Neural progenitor cell (in vitro differentiated cells): Measurements from ENCODE around the gene C11orf71. TPM values are rescaled to one million over a fixed set of nuclear protein-coding genes. Genes with fewer than 3 reads are reported as not detected.

ENCODE experiments used
- DNase-seq: peaks from one replicate; pipeline ENCODE4 v3.0.0-alpha.2; 2016; ENCODE audit warnings: low spot score
- H2AFZ ChIP-seq: fragments of 200-600 bp; sonication (generic); replicated peaks from 2 replicates; pipeline ENCODE4 v1.6.1; 2016; ENCODE audit warnings: antibody characterized with exemption
- H3F3A ChIP-seq: fragments of 200-600 bp; sonication (generic); 2 replicates; pipeline ENCODE4 v1.6.1; 2016; ENCODE audit warnings: antibody characterized with exemption, low read depth
- H3K27ac ChIP-seq: fragments of 200-600 bp; sonication (generic); 2 replicates; pipeline ENCODE4 v1.5.1; 2016; ENCODE audit warnings: mild to moderate bottlenecking
- H3K27me3 ChIP-seq: fragments of 200-600 bp; sonication (generic); 2 replicates; pipeline ENCODE4 v1.6.1; 2016; ENCODE audit warnings: mild to moderate bottlenecking, moderate library complexity
- H3K36me3 ChIP-seq: fragments of 200-600 bp; sonication (generic); 2 replicates; pipeline ENCODE4 v1.5.1; 2016
- H3K4me1 ChIP-seq: fragments of 200-600 bp; sonication (generic); 2 replicates; pipeline ENCODE4 v1.6.1; 2016; ENCODE audit warnings: mixed run types
- H3K4me2 ChIP-seq: fragments of 200-600 bp; sonication (generic); 2 replicates; pipeline ENCODE4 v1.6.1; 2016
- H3K4me3 ChIP-seq: fragments of 200-600 bp; sonication (generic); 2 replicates; pipeline ENCODE4 v1.5.1; 2016
- H3K79me2 ChIP-seq: fragments of 200-600 bp; sonication (generic); 2 replicates; pipeline ENCODE4 v1.6.1; 2016; ENCODE audit warnings: low read depth
- H3K9ac ChIP-seq: fragments of 200-600 bp; sonication (generic); 2 replicates; pipeline ENCODE4 v1.6.1; 2016
- H3K9me3 ChIP-seq: fragments of 200-600 bp; sonication (generic); 2 replicates; pipeline ENCODE4 v1.5.1; 2016; ENCODE audit warnings: low read depth
- H4K20me1 ChIP-seq: fragments of 200-600 bp; sonication (generic); 2 replicates; pipeline ENCODE4 v1.6.1; 2016; ENCODE audit warnings: low read depth
- H3K27ac Mint-ChIP-seq: 3 replicates; pipeline ENCODE4 v1.8.0; 2021; ENCODE audit warnings: mixed read lengths
- H3K27me3 Mint-ChIP-seq: 2 replicates; pipeline ENCODE4 v1.8.0; 2022; ENCODE audit warnings: low read depth, mild to moderate bottlenecking, inconsistent platforms, moderate library complexity, mixed read lengths; ENCODE audit not compliant: insufficient read depth
- H3K36me3 Mint-ChIP-seq: 3 replicates; pipeline ENCODE4 v1.8.0; 2021; ENCODE audit warnings: mixed read lengths
- H3K4me1 Mint-ChIP-seq: 3 replicates; pipeline ENCODE4 v1.8.0; 2021; ENCODE audit warnings: mixed read lengths
- H3K4me3 Mint-ChIP-seq: 3 replicates; pipeline ENCODE4 v1.8.0; 2021; ENCODE audit warnings: mild to moderate bottlenecking, moderate library complexity, mixed read lengths
- H3K9me3 Mint-ChIP-seq: 3 replicates; pipeline ENCODE4 v1.8.0; 2020; ENCODE audit warnings: mixed read lengths
- CTCF ChIP-seq: fragments of 200-600 bp; sonication (generic); IDR thresholded peaks from 2 replicates; pipeline ENCODE4 v1.5.1; 2017; ENCODE audit warnings: antibody characterized with exemption, mild to moderate bottlenecking
- EZH2 ChIP-seq: fragments of 200-600 bp; sonication (generic); IDR thresholded peaks from 2 replicates; pipeline ENCODE4 v1.6.1; 2017; ENCODE audit warnings: antibody characterized with exemption, mild to moderate bottlenecking, moderate library complexity
- EZH2phosphoT487 ChIP-seq: fragments of 200-600 bp; sonication (generic); IDR thresholded peaks from 2 replicates; pipeline ENCODE4 v1.6.1; 2017; ENCODE audit warnings: antibody characterized with exemption
- total RNA-seq: library from RNA; depleted of rRNA; stranded (reverse); fragments of >200 nt; gene quantifications from 2 replicates; pipeline ENCODE4 v1.2.3, GENCODE V29; 2015; ENCODE audit warnings: low replicate concordance

C11orf71 gene
- total RNA-seq, 1 donor from 2014 or later, result 6.8 TPM

DNA sequence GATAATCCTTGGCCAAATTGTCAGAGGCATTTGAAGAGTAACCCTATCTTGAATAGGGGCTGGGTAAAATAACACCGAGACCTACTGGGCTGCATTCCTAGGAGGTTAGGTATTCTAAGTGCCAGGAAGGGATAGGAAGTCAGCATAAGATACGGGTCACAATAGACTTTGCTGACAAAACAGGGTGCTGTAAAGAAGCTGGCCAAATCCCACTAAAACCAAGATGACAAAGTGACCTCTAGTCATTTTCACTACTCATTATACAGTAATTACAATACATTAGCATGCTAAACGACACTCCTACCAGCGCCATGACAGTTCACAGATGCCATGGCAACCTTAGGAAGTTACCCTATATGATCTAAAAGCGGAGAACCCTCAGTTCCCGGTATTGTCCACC lies 38.0 kb upstream of the C11orf71 start:
- DNase-seq, result peak; percentile 9
- Histone ChIP-seq H2AFZ (peak overlapping the region; percentile 97), H3K9me3 (no peaks in the 10 kb centered on the region), H3F3A (no peaks in the 10 kb centered on the region), H3K27ac (no peak overlapping the region), H3K27me3 (no peaks in the 10 kb centered on the region), H3K9ac (no peak overlapping the region), H3K36me3 (no peaks in the 10 kb centered on the region), H4K20me1 (no peaks in the 10 kb centered on the region), H3K4me3 (peak overlapping the region; percentile 98), H3K4me1 (peaks cover 18% of the 10 kb centered on the region), H3K79me2 (peaks cover 40% of the 10 kb centered on the region), H3K4me2 (peak overlapping the region; percentile 85)
- Mint-ChIP-seq H3K4me1 (peaks cover 16% of the 10 kb centered on the region), H3K9me3 (no peaks in the 10 kb centered on the region), H3K4me3 (peak overlapping the region; percentile 96), H3K36me3 (no peaks in the 10 kb centered on the region), H3K27ac (no peak overlapping the region), H3K27me3 (peaks cover 2% of the 10 kb centered on the region)
- TF ChIP-seq EZH2phosphoT487 (no peak), EZH2 (no peak), CTCF (no peak)

DNA sequence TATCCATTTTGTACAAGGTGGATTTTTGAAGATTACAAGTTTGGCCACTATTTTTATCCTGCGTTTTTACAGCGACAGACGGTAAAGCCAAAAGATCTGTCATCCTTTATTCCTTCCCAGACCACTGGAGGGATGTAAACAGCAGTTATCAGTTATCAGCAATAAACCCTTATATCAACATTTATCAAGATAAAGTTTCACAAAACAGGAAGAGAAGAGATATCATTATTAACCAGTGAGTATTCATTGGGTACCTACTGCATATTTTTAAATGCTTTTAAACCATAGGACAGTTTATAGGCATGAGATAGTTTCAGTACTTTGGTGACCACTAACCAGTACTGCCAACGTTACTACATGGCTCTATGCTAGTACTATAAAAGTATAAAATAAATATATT lies 33.1 kb upstream of the C11orf71 start:
- Mint-ChIP-seq H3K27ac (no peak overlapping the region), H3K4me1 (no peaks in the 10 kb centered on the region), H3K36me3 (no peaks in the 10 kb centered on the region), H3K27me3 (peaks cover 2% of the 10 kb centered on the region), H3K9me3 (no peaks in the 10 kb centered on the region), H3K4me3 (no peak overlapping the region)
- Histone ChIP-seq H2AFZ (no peak overlapping the region), H3K79me2 (no peaks in the 10 kb centered on the region), H3K9ac (no peak overlapping the region), H3F3A (no peaks in the 10 kb centered on the region), H3K9me3 (no peaks in the 10 kb centered on the region), H3K4me1 (peaks cover 1% of the 10 kb centered on the region), H3K4me3 (no peak overlapping the region), H4K20me1 (no peaks in the 10 kb centered on the region), H3K27ac (no peak overlapping the region), H3K27me3 (no peaks in the 10 kb centered on the region), H3K36me3 (no peaks in the 10 kb centered on the region), H3K4me2 (no peak overlapping the region)
- DNase-seq, result no peak
- TF ChIP-seq CTCF (no peak), EZH2 (no peak), EZH2phosphoT487 (no peak)

DNA sequence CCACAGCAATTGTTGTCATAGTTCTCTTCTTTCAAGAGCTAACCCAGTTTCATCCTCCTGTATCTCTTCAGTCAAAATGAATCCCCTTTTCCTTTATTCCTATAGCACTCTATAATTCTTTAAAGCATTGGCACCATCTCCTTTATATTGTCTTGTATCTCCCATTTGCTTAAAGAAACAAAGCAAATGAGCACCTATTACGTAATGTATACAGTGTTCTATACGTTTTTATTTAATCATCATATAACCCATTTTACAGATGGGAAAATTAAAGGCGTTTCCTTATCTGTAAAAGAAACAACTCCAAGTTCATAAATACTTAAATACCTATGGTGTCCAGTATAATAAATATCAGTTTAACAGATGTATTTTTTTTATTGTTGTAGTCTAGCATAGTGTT lies 32.6 kb upstream of the C11orf71 start:
- H3K4me1 Mint-ChIP-seq, result no peaks in the 10 kb centered on the region
- Histone ChIP-seq H2AFZ (no peak overlapping the region), H3K9me3 (no peaks in the 10 kb centered on the region), H3K4me1 (no peaks in the 10 kb centered on the region), H3K27me3 (no peaks in the 10 kb centered on the region), H3K27ac (no peak overlapping the region), H3K79me2 (no peaks in the 10 kb centered on the region), H3K4me3 (no peak overlapping the region), H3K4me2 (no peak overlapping the region), H3K36me3 (no peaks in the 10 kb centered on the region), H3K9ac (no peak overlapping the region), H4K20me1 (no peaks in the 10 kb centered on the region), H3F3A (no peaks in the 10 kb centered on the region)
- H3K27me3 Mint-ChIP-seq, result peaks cover 2% of the 10 kb centered on the region
- DNase-seq, result no peak
- no peak overlapping the region for H3K4me3 Mint-ChIP-seq
- no peak overlapping the region for H3K27ac Mint-ChIP-seq
- H3K36me3 Mint-ChIP-seq, result no peaks in the 10 kb centered on the region
- TF ChIP-seq EZH2phosphoT487, result no peak
- H3K9me3 Mint-ChIP-seq, result no peaks in the 10 kb centered on the region

DNA sequence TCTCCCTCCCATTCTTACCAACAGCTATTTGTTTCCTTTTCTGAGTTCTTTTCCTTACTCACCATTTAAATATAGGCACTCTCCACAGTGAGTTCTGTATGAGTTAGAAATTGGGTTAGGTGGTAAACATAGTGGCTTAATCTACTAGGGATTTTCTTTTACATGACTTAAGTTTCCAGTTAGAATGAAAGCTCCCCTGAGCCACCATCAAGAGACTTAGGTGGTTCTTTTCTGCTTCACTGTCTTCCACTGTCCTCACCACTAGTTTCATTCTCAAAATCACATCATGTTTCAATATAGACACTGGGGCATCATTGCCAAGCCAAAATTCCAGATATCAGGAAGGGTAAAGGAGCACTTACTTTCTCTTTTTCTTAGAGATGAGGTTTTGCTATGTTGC lies 30.0 kb upstream of the C11orf71 start:
- H3K9me3 ChIP-seq, result no peaks in the 10 kb centered on the region
- no peaks in the 10 kb centered on the region for H3F3A ChIP-seq
- no peak overlapping the region for H3K4me2 ChIP-seq
- H3K36me3 Mint-ChIP-seq, result no peaks in the 10 kb centered on the region
- H3K27ac ChIP-seq, result no peak overlapping the region
- no peaks in the 10 kb centered on the region for H4K20me1 ChIP-seq
- no peak for TF ChIP-seq EZH2
- TF ChIP-seq EZH2phosphoT487, result no peak
- TF ChIP-seq CTCF, result no peak
- no peaks in the 10 kb centered on the region for H3K4me1 Mint-ChIP-seq
- H3K79me2 ChIP-seq, result no peaks in the 10 kb centered on the region
- no peak overlapping the region for H3K9ac ChIP-seq
- no peaks in the 10 kb centered on the region for H3K27me3 ChIP-seq
- DNase-seq, result no peak
- no peak overlapping the region for H2AFZ ChIP-seq
- no peaks in the 10 kb centered on the region for H3K4me1 ChIP-seq
- no peak overlapping the region for H3K27ac Mint-ChIP-seq
- H3K4me3 Mint-ChIP-seq, result no peak overlapping the region
- peaks cover 2% of the 10 kb centered on the region for H3K27me3 Mint-ChIP-seq
- no peaks in the 10 kb centered on the region for H3K36me3 ChIP-seq
- H3K9me3 Mint-ChIP-seq, result no peaks in the 10 kb centered on the region
- H3K4me3 ChIP-seq, result no peak overlapping the region
